ENCODE measurements around the gene FAM222B.

DNA sequence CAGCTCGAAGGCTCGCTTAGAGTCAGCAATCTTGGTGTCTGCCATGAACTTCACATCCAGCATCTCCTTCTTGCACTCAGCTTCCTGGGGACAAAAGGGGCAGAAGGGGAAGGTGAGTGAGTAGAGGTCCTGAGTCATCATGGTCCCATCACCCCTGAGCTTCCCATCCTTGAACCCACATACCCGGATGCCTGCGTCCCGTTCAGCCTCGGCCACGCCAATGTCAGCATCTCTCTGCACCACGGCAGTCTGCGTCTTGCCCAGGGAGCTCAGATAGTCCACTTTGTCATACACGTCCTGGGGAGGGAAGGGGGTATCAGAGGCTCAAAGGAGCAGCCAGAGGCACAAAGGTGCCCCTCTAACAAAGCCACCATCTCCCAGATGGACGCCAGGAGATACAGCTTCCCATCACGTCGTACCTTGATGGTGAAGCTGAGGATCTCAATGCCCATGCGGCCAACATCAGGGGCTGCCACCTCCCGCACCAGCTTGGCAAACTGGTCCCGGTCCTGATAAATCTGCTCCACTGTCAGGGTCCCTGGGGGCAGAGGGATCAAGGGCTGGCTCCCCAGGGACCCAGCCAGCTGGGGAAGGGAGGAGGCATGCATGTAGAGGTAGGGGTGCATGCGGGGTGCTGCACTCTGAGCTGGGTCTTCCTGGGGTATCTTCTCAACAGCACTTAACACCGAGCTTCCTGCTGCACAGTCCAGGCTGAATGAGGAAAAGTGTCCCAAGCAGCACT lies 39.7 kb upstream of the FAM222B start:
- no peak for TF ChIP-seq POLR2AphosphoS5 (IDR thresholded peaks at IDR 0.05)
- TF ChIP-seq, protein P1, sequence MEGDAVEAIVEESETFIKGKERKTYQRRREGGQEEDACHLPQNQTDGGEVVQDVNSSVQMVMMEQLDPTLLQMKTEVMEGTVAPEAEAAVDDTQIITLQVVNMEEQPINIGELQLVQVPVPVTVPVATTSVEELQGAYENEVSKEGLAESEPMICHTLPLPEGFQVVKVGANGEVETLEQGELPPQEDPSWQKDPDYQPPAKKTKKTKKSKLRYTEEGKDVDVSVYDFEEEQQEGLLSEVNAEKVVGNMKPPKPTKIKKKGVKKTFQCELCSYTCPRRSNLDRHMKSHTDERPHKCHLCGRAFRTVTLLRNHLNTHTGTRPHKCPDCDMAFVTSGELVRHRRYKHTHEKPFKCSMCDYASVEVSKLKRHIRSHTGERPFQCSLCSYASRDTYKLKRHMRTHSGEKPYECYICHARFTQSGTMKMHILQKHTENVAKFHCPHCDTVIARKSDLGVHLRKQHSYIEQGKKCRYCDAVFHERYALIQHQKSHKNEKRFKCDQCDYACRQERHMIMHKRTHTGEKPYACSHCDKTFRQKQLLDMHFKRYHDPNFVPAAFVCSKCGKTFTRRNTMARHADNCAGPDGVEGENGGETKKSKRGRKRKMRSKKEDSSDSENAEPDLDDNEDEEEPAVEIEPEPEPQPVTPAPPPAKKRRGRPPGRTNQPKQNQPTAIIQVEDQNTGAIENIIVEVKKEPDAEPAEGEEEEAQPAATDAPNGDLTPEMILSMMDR (IDR thresholded peaks at IDR 0.05): no peak
- TF ChIP-seq POLR2A (IDR thresholded peaks at IDR 0.05): no peak
